ENCODE measurements around the gene EMILIN1. TPM values are rescaled to one million over a fixed set of nuclear protein-coding genes. Genes with fewer than 3 reads are reported as not detected.

Gene EMILIN1
- total and polyA plus RNA-seq, 2 donors (not counting 1 experiment from before 2014, with no cell fraction given) = 0.24 to 0.52 TPM

DNA sequence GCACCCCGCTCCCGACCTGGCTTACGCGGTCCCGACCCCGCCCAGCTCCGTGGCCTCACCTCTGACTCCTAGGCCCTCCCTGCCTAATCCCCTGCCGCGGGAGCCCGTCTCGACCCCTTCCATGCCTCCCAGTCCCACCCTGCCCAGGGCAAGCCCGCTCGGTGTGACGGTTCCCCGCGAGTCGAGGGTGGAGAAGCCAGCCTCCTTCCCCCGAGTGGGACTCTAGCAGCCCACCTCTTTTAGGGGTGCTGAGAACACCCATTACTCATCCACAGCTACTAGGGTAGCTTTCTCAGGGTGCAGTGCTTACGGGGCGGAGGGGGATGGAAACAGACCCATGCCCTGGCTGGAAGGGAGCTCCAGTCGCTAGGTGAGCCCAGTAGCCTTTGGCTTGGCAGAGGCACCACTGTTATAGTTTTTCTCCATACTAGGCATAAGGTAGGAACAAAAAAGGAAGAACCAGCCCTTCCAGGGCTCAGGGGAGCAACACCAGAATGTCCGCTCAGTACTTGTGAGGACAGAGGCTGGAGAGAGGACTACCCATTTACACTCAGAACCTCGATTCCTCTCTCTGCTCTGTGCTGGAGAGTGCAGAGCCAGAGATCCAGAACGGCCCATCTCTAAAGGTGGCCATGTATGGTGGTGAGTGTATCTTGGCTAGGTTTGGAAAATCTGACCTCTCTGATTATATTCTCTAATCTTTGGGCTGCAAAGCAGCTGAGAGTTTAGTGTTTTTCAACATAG, 26.3 kb upstream of the EMILIN1 start:
- H3K9me3 ChIP-seq (ENCODE audit: control extremely low read depth in 1 of 3, control insufficient read depth in 2 of 3, insufficient read depth in 1 of 3, low read length in 2 of 3) = no peaks in the 10 kb centered on the region
- H3K9ac ChIP-seq (ENCODE audit: low read length) = peak overlapping the region; percentile 74
- peak overlapping the region; percentile 84 for H3K27ac Mint-ChIP-seq
- H4K20me1 ChIP-seq (ENCODE audit: control insufficient read depth, insufficient read depth, low read length, poor library complexity, severe bottlenecking) = no peaks in the 10 kb centered on the region
- H3K27me3 Mint-ChIP-seq = peaks cover 7% of the 10 kb centered on the region
- H3K4me3 Mint-ChIP-seq = peak overlapping the region; percentile 95
- H3K9me3 Mint-ChIP-seq (ENCODE audit: insufficient read depth) = no peaks in the 10 kb centered on the region
- ATAC-seq (ENCODE audit: low read depth) (no peak), DNase-seq (no peak)
- peaks cover 4 to 15% of the 10 kb centered on the region in 2 donors for H3K4me1 ChIP-seq (ENCODE audit: control insufficient read depth in 2 of 2, insufficient read depth in 2 of 2, low read length in 2 of 2)
- H3K4me1 Mint-ChIP-seq = peaks cover 17% of the 10 kb centered on the region
- 5% methylated on average over 19 of the region's 24 CpGs for WGBS (ENCODE audit: insufficient coverage)
- POLR2A ChIA-PET = interaction anchor here (0.6 to 4.2 kb wide), 12 partner anchors 10 to 376 kb away, joined by 3 to 48 read pairs (median 4); partner anchors contain the start of genes NRBP1, OST4 and TMEM214
- peak overlapping the region; percentile 15 to 80 for H3K27ac ChIP-seq (ENCODE audit: low read length in 2 of 2)
- H2AFZ ChIP-seq (ENCODE audit: insufficient read depth, low read depth, low read length, poor library complexity, severe bottlenecking) = peak overlapping the region; percentile 91
- peak overlapping the region; percentile 23 to 93 (median 70) for H3K4me3 ChIP-seq (ENCODE audit: control extremely low read depth in 1 of 5, extremely low read depth in 1 of 5, insufficient read depth in 1 of 5, low read depth in 2 of 5, low read length in 4 of 5)
- no peaks in the 10 kb centered on the region for H3K27me3 ChIP-seq (replicated peaks in 1 of 4; ENCODE audit: control extremely low read depth in 1 of 4, control insufficient read depth in 3 of 4, insufficient read depth in 4 of 4, low read length in 3 of 4)
- intact Hi-C loops (cut with micrococcal nuclease) = loop anchor here (1.0 kb wide), 5 partner anchors 19 to 318 kb away; partner anchors contain the start of genes EIF2B4, KHK, OST4 and SNX17
- H3K4me2 ChIP-seq (replicated peaks; ENCODE audit: low read depth, low read length, poor library complexity, severe bottlenecking) = peak overlapping the region; percentile 94
- H3K36me3 ChIP-seq (replicated peaks in 1 of 2; ENCODE audit: control extremely low read depth in 1 of 2, control insufficient read depth in 1 of 2, extremely low read depth in 1 of 2, insufficient read depth in 2 of 2, low read length in 1 of 2) = peaks cover 0 to 20% of the 10 kb centered on the region in 2 experiments
- TF ChIP-seq EZH2 (IDR thresholded peaks at IDR 0.05; ENCODE audit: borderline replicate concordance, insufficient read depth, low read depth, low read length, poor library complexity, severe bottlenecking) = no peak
- TF ChIP-seq, protein P1, sequence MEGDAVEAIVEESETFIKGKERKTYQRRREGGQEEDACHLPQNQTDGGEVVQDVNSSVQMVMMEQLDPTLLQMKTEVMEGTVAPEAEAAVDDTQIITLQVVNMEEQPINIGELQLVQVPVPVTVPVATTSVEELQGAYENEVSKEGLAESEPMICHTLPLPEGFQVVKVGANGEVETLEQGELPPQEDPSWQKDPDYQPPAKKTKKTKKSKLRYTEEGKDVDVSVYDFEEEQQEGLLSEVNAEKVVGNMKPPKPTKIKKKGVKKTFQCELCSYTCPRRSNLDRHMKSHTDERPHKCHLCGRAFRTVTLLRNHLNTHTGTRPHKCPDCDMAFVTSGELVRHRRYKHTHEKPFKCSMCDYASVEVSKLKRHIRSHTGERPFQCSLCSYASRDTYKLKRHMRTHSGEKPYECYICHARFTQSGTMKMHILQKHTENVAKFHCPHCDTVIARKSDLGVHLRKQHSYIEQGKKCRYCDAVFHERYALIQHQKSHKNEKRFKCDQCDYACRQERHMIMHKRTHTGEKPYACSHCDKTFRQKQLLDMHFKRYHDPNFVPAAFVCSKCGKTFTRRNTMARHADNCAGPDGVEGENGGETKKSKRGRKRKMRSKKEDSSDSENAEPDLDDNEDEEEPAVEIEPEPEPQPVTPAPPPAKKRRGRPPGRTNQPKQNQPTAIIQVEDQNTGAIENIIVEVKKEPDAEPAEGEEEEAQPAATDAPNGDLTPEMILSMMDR (IDR thresholded peaks at IDR 0.05) = no peak
- no peaks in the 10 kb centered on the region for H3K79me2 ChIP-seq (ENCODE audit: control insufficient read depth, insufficient read depth, low read length)
- CTCF ChIA-PET = interaction anchor here (0.7 to 3.7 kb wide), 10 partner anchors 10 to 226 kb away, joined by 3 to 27 read pairs (median 6); partner anchors contain the start of genes OST4 and TMEM214

DNA sequence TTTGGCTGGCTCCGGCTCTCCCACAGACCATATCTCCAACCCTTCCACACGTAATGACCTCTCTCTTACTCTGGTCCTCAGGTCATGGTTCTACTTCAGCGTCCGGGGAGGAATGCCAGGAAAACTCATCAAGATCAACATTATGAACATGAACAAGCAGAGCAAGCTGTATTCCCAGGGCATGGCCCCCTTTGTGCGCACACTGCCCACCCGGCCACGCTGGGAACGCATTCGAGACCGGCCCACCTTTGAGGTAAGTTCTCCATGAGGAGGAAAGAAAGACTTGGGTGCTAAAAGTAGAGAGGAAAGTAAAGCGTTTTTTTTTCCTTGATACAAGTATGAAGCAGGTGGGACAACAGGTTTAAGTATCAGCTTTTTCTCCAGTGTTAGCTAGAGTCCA, 25.1 kb upstream of the EMILIN1 start:
- no peak overlapping the region for H3K9ac ChIP-seq (ENCODE audit: low read length)
- DNase-seq (no peak), ATAC-seq (ENCODE audit: low read depth) (no peak)
- no peaks in the 10 kb centered on the region for H3K9me3 Mint-ChIP-seq (ENCODE audit: insufficient read depth)
- TF ChIP-seq EZH2 (IDR thresholded peaks at IDR 0.05; ENCODE audit: borderline replicate concordance, insufficient read depth, low read depth, low read length, poor library complexity, severe bottlenecking) = no peak
- TF ChIP-seq, protein P1 (IDR thresholded peaks at IDR 0.05) = no peak
- H2AFZ ChIP-seq (ENCODE audit: insufficient read depth, low read depth, low read length, poor library complexity, severe bottlenecking) = no peak overlapping the region
- peaks cover 0 to 24% of the 10 kb centered on the region in 2 experiments for H3K36me3 ChIP-seq (replicated peaks in 1 of 2; ENCODE audit: control extremely low read depth in 1 of 2, control insufficient read depth in 1 of 2, extremely low read depth in 1 of 2, insufficient read depth in 2 of 2, low read length in 1 of 2)
- H3K27me3 Mint-ChIP-seq = peaks cover 7% of the 10 kb centered on the region
- H3K4me3 Mint-ChIP-seq = peak overlapping the region; percentile 95
- no peaks in the 10 kb centered on the region for H3K79me2 ChIP-seq (ENCODE audit: control insufficient read depth, insufficient read depth, low read length)
- H3K4me1 Mint-ChIP-seq = peaks cover 17% of the 10 kb centered on the region
- 92% methylated on average over 11 of the region's 11 CpGs for WGBS (ENCODE audit: insufficient coverage)
- intact Hi-C loops (cut with micrococcal nuclease) = no loop called here
- no peaks in the 10 kb centered on the region for H3K9me3 ChIP-seq (ENCODE audit: control extremely low read depth in 1 of 3, control insufficient read depth in 2 of 3, insufficient read depth in 1 of 3, low read length in 2 of 3)
- no peak overlapping the region for H3K27ac ChIP-seq (ENCODE audit: low read length in 2 of 2)
- no peak overlapping the region for H3K4me3 ChIP-seq (ENCODE audit: control extremely low read depth in 1 of 5, extremely low read depth in 1 of 5, insufficient read depth in 1 of 5, low read depth in 2 of 5, low read length in 4 of 5)
- H4K20me1 ChIP-seq (ENCODE audit: control insufficient read depth, insufficient read depth, low read length, poor library complexity, severe bottlenecking) = no peaks in the 10 kb centered on the region
- H3K27ac Mint-ChIP-seq = peak overlapping the region; percentile 27
- H3K4me2 ChIP-seq (replicated peaks; ENCODE audit: low read depth, low read length, poor library complexity, severe bottlenecking) = no peak overlapping the region
- ChIA-PET POLR2A (no interaction called here), CTCF (interaction anchor here (0.8 to 1.3 kb wide), 3 partner anchors 18 to 227 kb away, joined by 3 to 4 read pairs (median 3); partner anchors contain the start of gene OST4)
- peaks cover 4 to 15% of the 10 kb centered on the region in 2 donors for H3K4me1 ChIP-seq (ENCODE audit: control insufficient read depth in 2 of 2, insufficient read depth in 2 of 2, low read length in 2 of 2)
- no peaks in the 10 kb centered on the region for H3K27me3 ChIP-seq (replicated peaks in 1 of 4; ENCODE audit: control extremely low read depth in 1 of 4, control insufficient read depth in 3 of 4, insufficient read depth in 4 of 4, low read length in 3 of 4)
